Suprapubic skin (tissue), 4 donors: Measurements from ENCODE around the gene USP36. TPM values are rescaled to one million over a fixed set of nuclear protein-coding genes. Genes with fewer than 3 reads are reported as not detected.
"Not testable (repeated sequence)": the region's sequence is repeated elsewhere in the genome, so short reads cannot be mapped to it uniquely, and the experiment has no call there.

Experiments used
- DNase-seq, 2 donors: peaks; one replicate each; pipeline ENCODE4 v3.0.0-alpha.2; 2019; ENCODE audit warnings: low spot score in 2 of 2
- H3K27ac ChIP-seq: fragments of 200-600 bp; sonication (generic); one replicate; pipeline ENCODE4 v1.5.1; 2019
- H3K27me3 ChIP-seq: fragments of 200-600 bp; sonication (generic); one replicate; pipeline ENCODE4 v1.5.1; 2019
- H3K36me3 ChIP-seq: fragments of 200-600 bp; sonication (generic); one replicate; pipeline ENCODE4 v1.5.1; 2019
- H3K4me1 ChIP-seq: fragments of 200-600 bp; sonication (generic); one replicate; pipeline ENCODE4 v1.5.1; 2019
- H3K4me3 ChIP-seq: fragments of 200-600 bp; sonication (generic); one replicate; pipeline ENCODE4 v1.5.1; 2019; ENCODE audit warnings: mild to moderate bottlenecking
- H3K9me3 ChIP-seq: fragments of 200-600 bp; sonication (generic); one replicate; pipeline ENCODE4 v1.5.1; 2019
- EP300 ChIP-seq: sonication (generic); formaldehyde crosslinking; IDR thresholded peaks from one replicate; pipeline ENCODE4 v1.6.1; 2017; ENCODE audit warnings: antibody characterized with exemption
- POLR2A ChIP-seq, 2 donors: fragments of 450-650 bp; IDR thresholded peaks; one replicate each; pipeline ENCODE4 v1.6.1; 2017; ENCODE audit warnings: antibody characterized with exemption in 2 of 2, mild to moderate bottlenecking in 2 of 2, moderate library complexity in 2 of 2
- POLR2AphosphoS5 ChIP-seq, 3 donors: sonication (generic); formaldehyde crosslinking; IDR thresholded peaks; one replicate each; pipeline ENCODE4 v1.6.1; 2017; ENCODE audit warnings: antibody characterized with exemption in 3 of 3
- WGBS: methylation state at CpG from one replicate; pipeline ENCODE4 v1.1.5; 2018; 5-methylcytosine and 5-hydroxymethylcytosine counted together
- total RNA-seq, 4 donors: library from RNA; depleted of rRNA; stranded (reverse); fragments of >200 nt; gene quantifications; one replicate each; pipeline ENCODE4 v1.1.0, GENCODE V29; 2016
- TF ChIP-seq, protein P1 (sequence below), 2 donors: fragments of 200-600 bp in 1 of 2; fragments of 450-650 bp in 1 of 2; sonication (generic) in 1 of 2; IDR thresholded peaks; one replicate each; pipeline ENCODE4 v1.5.1; 2016 to 2019; ENCODE audit warnings: antibody characterized with exemption in 2 of 2, mild to moderate bottlenecking in 1 of 2, moderate library complexity in 1 of 2

Gene USP36
- total RNA-seq, 4 donors from 2014 or later = 60.1 to 118 (median 74.4) TPM

DNA sequence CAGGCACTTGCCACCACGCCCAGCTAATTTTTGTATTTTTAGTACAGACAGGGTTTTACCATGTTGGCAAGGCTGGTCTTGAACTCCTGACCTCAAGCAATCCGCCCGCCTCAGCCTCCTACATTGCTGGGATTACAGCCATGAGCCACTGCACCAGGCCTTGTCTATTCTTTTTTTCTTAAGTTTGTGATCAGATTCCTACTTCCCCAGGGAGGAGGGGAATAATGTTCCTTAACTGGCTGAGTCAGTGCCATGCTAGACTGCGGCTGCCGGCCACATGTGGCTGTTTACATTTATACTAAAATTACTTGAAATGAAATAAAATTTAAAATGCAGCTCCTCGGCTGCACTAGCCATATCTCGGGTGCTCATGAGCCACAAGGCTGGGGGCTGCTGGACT is 27.8 kb upstream of the USP36 start:
- H3K27ac ChIP-seq = no peak overlapping the region
- no peak overlapping the region for H3K4me3 ChIP-seq
- no peaks in the 10 kb centered on the region for H3K27me3 ChIP-seq
- WGBS = 62% methylated on average over 7 of the region's 7 CpGs
- no peaks in the 10 kb centered on the region for H3K9me3 ChIP-seq
- no peak for DNase-seq
- H3K36me3 ChIP-seq = peaks cover 40% of the 10 kb centered on the region
- peaks cover 27% of the 10 kb centered on the region for H3K4me1 ChIP-seq
- TF ChIP-seq POLR2A (IDR thresholded peaks at IDR 0.05) = no peak
- no peak for TF ChIP-seq POLR2AphosphoS5 (IDR thresholded peaks at IDR 0.05)
- no peak for TF ChIP-seq EP300
- TF ChIP-seq, protein P1, sequence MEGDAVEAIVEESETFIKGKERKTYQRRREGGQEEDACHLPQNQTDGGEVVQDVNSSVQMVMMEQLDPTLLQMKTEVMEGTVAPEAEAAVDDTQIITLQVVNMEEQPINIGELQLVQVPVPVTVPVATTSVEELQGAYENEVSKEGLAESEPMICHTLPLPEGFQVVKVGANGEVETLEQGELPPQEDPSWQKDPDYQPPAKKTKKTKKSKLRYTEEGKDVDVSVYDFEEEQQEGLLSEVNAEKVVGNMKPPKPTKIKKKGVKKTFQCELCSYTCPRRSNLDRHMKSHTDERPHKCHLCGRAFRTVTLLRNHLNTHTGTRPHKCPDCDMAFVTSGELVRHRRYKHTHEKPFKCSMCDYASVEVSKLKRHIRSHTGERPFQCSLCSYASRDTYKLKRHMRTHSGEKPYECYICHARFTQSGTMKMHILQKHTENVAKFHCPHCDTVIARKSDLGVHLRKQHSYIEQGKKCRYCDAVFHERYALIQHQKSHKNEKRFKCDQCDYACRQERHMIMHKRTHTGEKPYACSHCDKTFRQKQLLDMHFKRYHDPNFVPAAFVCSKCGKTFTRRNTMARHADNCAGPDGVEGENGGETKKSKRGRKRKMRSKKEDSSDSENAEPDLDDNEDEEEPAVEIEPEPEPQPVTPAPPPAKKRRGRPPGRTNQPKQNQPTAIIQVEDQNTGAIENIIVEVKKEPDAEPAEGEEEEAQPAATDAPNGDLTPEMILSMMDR (IDR thresholded peaks at IDR 0.05) = no peak

DNA sequence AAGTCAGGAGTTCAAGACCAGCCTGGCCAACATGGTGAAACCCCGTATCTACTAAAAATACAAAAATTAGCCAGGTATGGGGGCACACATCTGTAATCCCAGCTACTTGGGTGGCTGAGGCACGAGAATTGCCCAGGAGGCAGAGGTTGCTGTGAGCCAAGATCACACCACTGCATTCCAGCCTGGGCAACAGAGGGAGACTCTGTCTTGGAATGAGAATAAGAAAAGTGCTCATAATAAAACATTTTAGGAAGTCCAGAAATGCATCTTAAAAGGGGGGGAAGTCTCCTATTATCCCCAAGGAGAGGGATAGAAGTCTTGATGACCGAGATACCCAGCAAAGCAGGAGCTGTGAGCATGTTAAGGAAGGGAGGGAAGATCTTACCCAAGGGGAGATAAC is 26.4 kb upstream of the USP36 start:
- not testable (repeated sequence) for H3K9me3 ChIP-seq, H3K27me3 ChIP-seq, H3K4me3 ChIP-seq, DNase-seq
- H3K4me1 ChIP-seq = peaks cover 33% of the 10 kb centered on the region
- peak overlapping the region; percentile 51 for H3K27ac ChIP-seq
- H3K36me3 ChIP-seq = peaks cover 27% of the 10 kb centered on the region
- 80% methylated on average over 3 of the region's 3 CpGs for WGBS

DNA sequence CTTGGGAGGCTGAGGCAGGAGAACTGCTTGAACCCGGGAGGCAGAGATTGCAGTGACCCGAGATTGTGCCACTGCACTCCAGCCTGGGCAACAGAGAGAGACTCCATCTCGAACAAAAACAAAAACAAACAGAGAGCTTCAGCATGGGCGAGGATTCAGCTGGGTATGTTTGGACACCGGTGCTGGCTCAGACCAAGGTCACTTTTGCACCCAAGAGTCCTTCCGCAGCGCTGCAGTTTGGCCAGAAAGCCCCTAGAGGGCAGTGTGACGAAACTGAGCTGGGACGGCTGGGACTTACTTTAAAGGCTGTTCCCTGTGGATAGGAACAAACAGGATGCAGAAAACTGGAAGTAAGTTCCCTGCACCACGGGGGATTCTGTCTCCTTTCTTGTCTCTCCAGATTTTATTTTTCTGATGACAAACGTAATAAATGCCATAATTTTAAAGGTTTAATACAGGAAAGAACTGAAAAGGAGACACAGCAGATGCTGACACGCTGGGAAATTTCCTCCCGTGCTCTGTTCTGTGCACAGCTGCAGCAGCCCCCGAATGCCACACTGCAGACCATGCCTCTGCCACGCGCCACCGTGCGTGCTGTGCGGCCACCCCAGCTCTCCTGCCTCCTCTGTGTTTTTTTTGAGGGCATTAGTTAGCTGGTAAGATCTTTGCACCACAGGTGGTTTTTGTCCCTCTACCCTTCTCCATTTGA is 25.2 kb upstream of the USP36 start:
- peak in 1 of 2 donors; percentile 84 for DNase-seq
- Histone ChIP-seq H3K9me3 (no peaks in the 10 kb centered on the region), H3K27me3 (no peaks in the 10 kb centered on the region), H3K4me3 (peak overlapping the region; percentile 11), H3K4me1 (peaks cover 41% of the 10 kb centered on the region), H3K27ac (peak overlapping the region; percentile 15), H3K36me3 (peaks cover 21% of the 10 kb centered on the region)
- WGBS = 25% methylated on average over 19 of the region's 19 CpGs
- TF ChIP-seq EP300 (no peak), POLR2A (IDR thresholded peaks at IDR 0.05) (no peak), POLR2AphosphoS5 (IDR thresholded peaks at IDR 0.05) (peak in 1 of 3 donors; percentile 21)
- TF ChIP-seq, protein P1 (IDR thresholded peaks at IDR 0.05) = peak; percentile 79 to 89

DNA sequence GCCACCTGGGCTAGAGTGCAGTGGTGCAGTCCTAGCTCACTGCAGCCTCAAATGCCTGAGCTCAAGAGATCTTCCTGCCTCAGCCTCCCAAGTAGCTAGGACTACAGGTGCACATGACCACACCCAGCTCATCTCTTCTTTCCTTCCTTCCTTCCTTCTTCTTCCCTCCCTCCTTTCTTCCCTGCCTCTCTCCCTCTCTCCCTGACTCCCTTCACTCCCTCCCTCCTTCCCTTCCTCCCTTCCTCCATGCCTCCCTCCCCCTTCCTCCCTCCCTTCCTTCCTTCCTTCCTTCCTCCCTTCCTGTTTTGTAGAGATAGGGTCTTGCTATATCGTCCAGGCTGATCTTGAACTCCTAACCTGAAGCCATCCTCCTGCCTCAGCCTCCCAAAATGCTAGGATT is 23.5 kb upstream of the USP36 start:
- Histone ChIP-seq H3K9me3 (no peaks in the 10 kb centered on the region), H3K4me3 (no peak overlapping the region), H3K27me3 (no peaks in the 10 kb centered on the region), H3K4me1 (peaks cover 41% of the 10 kb centered on the region), H3K27ac (no peak overlapping the region), H3K36me3 (peaks cover 10% of the 10 kb centered on the region)
- WGBS = 70% methylated on average over 1 of the region's 1 CpG
- no peak for TF ChIP-seq POLR2AphosphoS5 (IDR thresholded peaks at IDR 0.05)
- TF ChIP-seq EP300 = no peak
- no peak for TF ChIP-seq POLR2A (IDR thresholded peaks at IDR 0.05)
- TF ChIP-seq, protein P1 (IDR thresholded peaks at IDR 0.05) = no peak
- no peak for DNase-seq

GRCh38 chr17:78862073-78863023 is 21.7 kb upstream of the USP36 start:
- Histone ChIP-seq H3K9me3 (no peaks in the 10 kb centered on the region), H3K4me1 (peaks cover 36% of the 10 kb centered on the region), H3K4me3 (no peak overlapping the region), H3K27ac (peak overlapping the region; percentile 84), H3K36me3 (peaks cover 8% of the 10 kb centered on the region), H3K27me3 (no peaks in the 10 kb centered on the region)
- 67% methylated on average over 15 of the region's 17 CpGs for WGBS
- DNase-seq = peak; percentile 92 to 93
- TF ChIP-seq POLR2A (IDR thresholded peaks at IDR 0.05) (no peak), EP300 (no peak), POLR2AphosphoS5 (IDR thresholded peaks at IDR 0.05) (peak; percentile 46 to 71 (median 65))
- TF ChIP-seq, protein P1 (IDR thresholded peaks at IDR 0.05) = no peak
